Measurements from ENCODE around the gene RNASEH2A. TPM values are rescaled to one million over a fixed set of nuclear protein-coding genes. Genes with fewer than 3 reads are reported as not detected.

RNASEH2A gene
- total and polyA plus RNA-seq, 2 of the 13 experiments (the other 11 are each of a cell fraction or from before 2014, with no cell fraction given), result 25.1 to 35.8 TPM

DNA sequence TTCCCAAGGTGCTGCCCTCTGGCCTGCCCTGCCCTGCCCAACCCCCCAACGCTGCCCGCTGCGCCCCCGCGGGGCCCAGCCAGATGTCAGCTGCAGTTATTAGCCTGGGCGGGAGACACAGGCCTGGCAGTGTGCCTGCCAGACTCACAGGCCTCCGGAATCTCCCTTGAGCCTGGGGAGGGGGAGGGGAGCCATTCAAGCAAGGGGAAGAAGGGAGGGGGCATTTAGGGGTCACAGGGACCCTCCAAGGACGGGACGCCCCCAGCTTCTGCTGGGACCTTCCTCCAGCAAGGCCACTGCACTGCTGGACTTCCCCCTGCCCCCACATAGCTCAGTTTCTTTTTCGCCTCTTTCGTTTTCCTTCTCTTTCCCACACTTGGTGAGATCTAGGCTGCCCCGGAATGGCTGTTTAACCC is 17.7 kb upstream of the RNASEH2A start (continued):
- TF ChIP-seq ZSCAN21 (CRISPR knock-in tag; IDR thresholded peaks at IDR 0.05; ENCODE audit: borderline replicate concordance) (0 out of 2 replicates have a peak, but pooled peaks have one; percentile 37), MAFF (IDR thresholded peaks at IDR 0.05; ENCODE audit: low read depth, low read length) (no peak), SP5 (CRISPR knock-in tag; IDR thresholded peaks at IDR 0.05; ENCODE audit: borderline replicate concordance, low read depth) (0 out of 2 replicates have a peak, but pooled peaks have one; percentile 24), ZNF766 (CRISPR knock-in tag; IDR thresholded peaks at IDR 0.05; ENCODE audit: borderline replicate concordance) (no peak), ZNF781 (CRISPR knock-in tag; IDR thresholded peaks at IDR 0.05; ENCODE audit: borderline replicate concordance, not compliant biosample characterization) (no peak), PTBP1 (IDR thresholded peaks at IDR 0.05; ENCODE audit: low read depth, low read length, poor library complexity, severe bottlenecking) (peak; percentile 59), NBN (conservative IDR thresholded peaks at IDR 0.05) (no peak), ZBTB2 (CRISPR knock-in tag; IDR thresholded peaks at IDR 0.05; ENCODE audit: low read depth) (no peak), RCOR2 (CRISPR knock-in tag; IDR thresholded peaks at IDR 0.05) (no peak), GFI1 (CRISPR knock-in tag; IDR thresholded peaks at IDR 0.05; ENCODE audit: borderline replicate concordance) (0 out of 2 replicates have a peak, but pooled peaks have one; percentile 14), FOXP1 (IDR thresholded peaks at IDR 0.05) (no peak), FOXP1 (CRISPR knock-in tag; IDR thresholded peaks at IDR 0.05) (no peak), NFE2L2 (IDR thresholded peaks at IDR 0.05; ENCODE audit: low read length) (no peak), HOXA3 (CRISPR knock-in tag; IDR thresholded peaks at IDR 0.05) (no peak), FOXJ3 (CRISPR knock-in tag; IDR thresholded peaks at IDR 0.05; ENCODE audit: borderline replicate concordance) (no peak), ZNF281 (CRISPR knock-in tag; IDR thresholded peaks at IDR 0.05; ENCODE audit: borderline replicate concordance) (peak; percentile 87), PCBP1 (IDR thresholded peaks at IDR 0.05; ENCODE audit: borderline replicate concordance, low read depth, low read length) (0 out of 2 replicates have a peak, but pooled peaks have one; percentile 49)
- TF ChIP-seq, protein P1, sequence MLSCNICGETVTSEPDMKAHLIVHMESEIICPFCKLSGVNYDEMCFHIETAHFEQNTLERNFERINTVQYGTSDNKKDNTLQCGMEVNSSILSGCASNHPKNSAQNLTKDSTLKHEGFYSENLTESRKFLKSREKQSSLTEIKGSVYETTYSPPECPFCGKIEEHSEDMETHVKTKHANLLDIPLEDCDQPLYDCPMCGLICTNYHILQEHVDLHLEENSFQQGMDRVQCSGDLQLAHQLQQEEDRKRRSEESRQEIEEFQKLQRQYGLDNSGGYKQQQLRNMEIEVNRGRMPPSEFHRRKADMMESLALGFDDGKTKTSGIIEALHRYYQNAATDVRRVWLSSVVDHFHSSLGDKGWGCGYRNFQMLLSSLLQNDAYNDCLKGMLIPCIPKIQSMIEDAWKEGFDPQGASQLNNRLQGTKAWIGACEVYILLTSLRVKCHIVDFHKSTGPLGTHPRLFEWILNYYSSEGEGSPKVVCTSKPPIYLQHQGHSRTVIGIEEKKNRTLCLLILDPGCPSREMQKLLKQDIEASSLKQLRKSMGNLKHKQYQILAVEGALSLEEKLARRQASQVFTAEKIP (CRISPR knock-in tag; IDR thresholded peaks at IDR 0.05; ENCODE audit: borderline replicate concordance), result no peak
- TF ChIP-seq, protein P2, sequence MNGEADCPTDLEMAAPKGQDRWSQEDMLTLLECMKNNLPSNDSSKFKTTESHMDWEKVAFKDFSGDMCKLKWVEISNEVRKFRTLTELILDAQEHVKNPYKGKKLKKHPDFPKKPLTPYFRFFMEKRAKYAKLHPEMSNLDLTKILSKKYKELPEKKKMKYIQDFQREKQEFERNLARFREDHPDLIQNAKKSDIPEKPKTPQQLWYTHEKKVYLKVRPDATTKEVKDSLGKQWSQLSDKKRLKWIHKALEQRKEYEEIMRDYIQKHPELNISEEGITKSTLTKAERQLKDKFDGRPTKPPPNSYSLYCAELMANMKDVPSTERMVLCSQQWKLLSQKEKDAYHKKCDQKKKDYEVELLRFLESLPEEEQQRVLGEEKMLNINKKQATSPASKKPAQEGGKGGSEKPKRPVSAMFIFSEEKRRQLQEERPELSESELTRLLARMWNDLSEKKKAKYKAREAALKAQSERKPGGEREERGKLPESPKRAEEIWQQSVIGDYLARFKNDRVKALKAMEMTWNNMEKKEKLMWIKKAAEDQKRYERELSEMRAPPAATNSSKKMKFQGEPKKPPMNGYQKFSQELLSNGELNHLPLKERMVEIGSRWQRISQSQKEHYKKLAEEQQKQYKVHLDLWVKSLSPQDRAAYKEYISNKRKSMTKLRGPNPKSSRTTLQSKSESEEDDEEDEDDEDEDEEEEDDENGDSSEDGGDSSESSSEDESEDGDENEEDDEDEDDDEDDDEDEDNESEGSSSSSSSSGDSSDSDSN (CRISPR knock-in tag; IDR thresholded peaks at IDR 0.05), result no peak
- TF ChIP-seq, protein P3, sequence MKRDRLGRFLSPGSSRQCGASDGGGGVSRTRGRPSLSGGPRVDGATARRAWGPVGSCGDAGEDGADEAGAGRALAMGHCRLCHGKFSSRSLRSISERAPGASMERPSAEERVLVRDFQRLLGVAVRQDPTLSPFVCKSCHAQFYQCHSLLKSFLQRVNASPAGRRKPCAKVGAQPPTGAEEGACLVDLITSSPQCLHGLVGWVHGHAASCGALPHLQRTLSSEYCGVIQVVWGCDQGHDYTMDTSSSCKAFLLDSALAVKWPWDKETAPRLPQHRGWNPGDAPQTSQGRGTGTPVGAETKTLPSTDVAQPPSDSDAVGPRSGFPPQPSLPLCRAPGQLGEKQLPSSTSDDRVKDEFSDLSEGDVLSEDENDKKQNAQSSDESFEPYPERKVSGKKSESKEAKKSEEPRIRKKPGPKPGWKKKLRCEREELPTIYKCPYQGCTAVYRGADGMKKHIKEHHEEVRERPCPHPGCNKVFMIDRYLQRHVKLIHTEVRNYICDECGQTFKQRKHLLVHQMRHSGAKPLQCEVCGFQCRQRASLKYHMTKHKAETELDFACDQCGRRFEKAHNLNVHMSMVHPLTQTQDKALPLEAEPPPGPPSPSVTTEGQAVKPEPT (CRISPR knock-in tag; IDR thresholded peaks at IDR 0.05; ENCODE audit: low read depth), result 0 out of 2 replicates have a peak, but pooled peaks have one; percentile 6
